Activated naive CD8-positive, alpha-beta T cell (primary cell): Measurements from ENCODE around the gene PALM2AKAP2.

Experiments
- H3K27ac Mint-ChIP-seq: one replicate; pipeline ENCODE4 v1.8.0; 2021; ENCODE audit warnings: mixed read lengths
- H3K27me3 Mint-ChIP-seq: one replicate; pipeline ENCODE4 v1.8.0; 2021; ENCODE audit warnings: mixed read lengths
- H3K36me3 Mint-ChIP-seq: one replicate; pipeline ENCODE4 v1.8.0; 2021; ENCODE audit warnings: mixed read lengths
- H3K4me1 Mint-ChIP-seq: one replicate; pipeline ENCODE4 v1.8.0; 2021; ENCODE audit warnings: low read depth, mixed read lengths
- H3K4me3 Mint-ChIP-seq: one replicate; pipeline ENCODE4 v1.8.0; 2021; ENCODE audit warnings: mild to moderate bottlenecking, mixed read lengths
- H3K9me3 Mint-ChIP-seq: one replicate; pipeline ENCODE4 v1.8.0; 2021; ENCODE audit warnings: low read depth, mixed read lengths

PALM2AKAP2 gene

GRCh38 chr9:109765830-109766229 is 14.2 kb upstream of the PALM2AKAP2 start:
- Mint-ChIP-seq H3K27ac (no peak overlapping the region), H3K4me3 (no peak overlapping the region), H3K4me1 (no peaks in the 10 kb centered on the region), H3K36me3 (no peaks in the 10 kb centered on the region), H3K27me3 (peaks cover 13% of the 10 kb centered on the region), H3K9me3 (no peaks in the 10 kb centered on the region)

GRCh38 chr9:109766351-109766750 is 13.6 kb upstream of the PALM2AKAP2 start:
- H3K36me3 Mint-ChIP-seq = no peaks in the 10 kb centered on the region
- no peak overlapping the region for H3K4me3 Mint-ChIP-seq
- H3K27me3 Mint-ChIP-seq = peaks cover 18% of the 10 kb centered on the region
- H3K9me3 Mint-ChIP-seq = no peaks in the 10 kb centered on the region
- no peak overlapping the region for H3K27ac Mint-ChIP-seq
- no peaks in the 10 kb centered on the region for H3K4me1 Mint-ChIP-seq

DNA sequence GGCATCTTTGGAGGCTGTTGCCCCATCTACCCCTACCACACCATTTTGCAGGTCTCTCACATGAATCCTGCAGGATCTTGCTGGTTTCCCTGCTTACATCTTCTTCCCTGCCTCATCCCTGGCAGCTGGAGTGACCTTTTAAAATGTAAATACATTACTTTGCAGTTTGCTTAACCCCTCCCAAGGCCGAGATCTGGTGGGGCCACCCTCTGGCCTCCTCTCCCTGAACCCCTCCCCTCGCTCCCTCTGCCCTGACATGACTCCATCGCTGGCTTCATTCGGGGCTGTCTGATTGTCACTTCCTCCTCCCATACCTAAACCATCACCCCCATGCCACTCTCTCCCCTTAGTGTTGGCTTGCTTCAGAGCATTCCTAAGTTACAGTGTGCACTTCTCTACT is 12.6 kb upstream of the PALM2AKAP2 start:
- no peaks in the 10 kb centered on the region for H3K9me3 Mint-ChIP-seq
- no peak overlapping the region for H3K4me3 Mint-ChIP-seq
- H3K36me3 Mint-ChIP-seq = no peaks in the 10 kb centered on the region
- H3K27ac Mint-ChIP-seq = no peak overlapping the region
- H3K27me3 Mint-ChIP-seq = peaks cover 23% of the 10 kb centered on the region
- H3K4me1 Mint-ChIP-seq = no peaks in the 10 kb centered on the region

GRCh38 chr9:109767814-109768213 is 12.2 kb upstream of the PALM2AKAP2 start:
- Mint-ChIP-seq H3K4me1 (no peaks in the 10 kb centered on the region), H3K27me3 (peaks cover 24% of the 10 kb centered on the region), H3K9me3 (no peaks in the 10 kb centered on the region), H3K36me3 (no peaks in the 10 kb centered on the region), H3K4me3 (no peak overlapping the region), H3K27ac (no peak overlapping the region)

GRCh38 chr9:109769250-109769649 is 10.7 kb upstream of the PALM2AKAP2 start:
- no peak overlapping the region for H3K4me3 Mint-ChIP-seq
- H3K9me3 Mint-ChIP-seq = no peaks in the 10 kb centered on the region
- no peaks in the 10 kb centered on the region for H3K36me3 Mint-ChIP-seq
- H3K27me3 Mint-ChIP-seq = peaks cover 20% of the 10 kb centered on the region
- H3K4me1 Mint-ChIP-seq = no peaks in the 10 kb centered on the region
- no peak overlapping the region for H3K27ac Mint-ChIP-seq

DNA sequence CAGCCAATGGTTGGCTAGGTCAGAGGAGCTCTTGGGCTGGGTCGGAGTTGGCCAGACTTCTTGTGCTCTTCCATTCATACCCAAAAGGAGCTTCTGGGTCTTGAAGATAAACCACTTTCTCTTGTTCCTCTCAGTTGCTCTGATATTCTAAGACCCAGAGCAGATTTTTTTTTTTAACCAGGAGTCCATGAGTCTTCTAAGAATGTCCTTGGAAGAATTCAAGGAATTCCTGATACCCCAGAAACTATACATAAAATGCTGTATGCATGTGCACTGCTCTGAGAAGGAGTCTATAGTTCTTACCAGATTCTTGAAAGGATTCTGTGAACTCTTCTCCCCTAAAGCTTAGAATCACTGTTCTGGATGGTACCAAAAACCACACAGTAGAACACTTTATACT is 9.9 kb upstream of the PALM2AKAP2 start:
- Mint-ChIP-seq H3K27me3 (peaks cover 22% of the 10 kb centered on the region), H3K27ac (no peak overlapping the region), H3K4me1 (no peaks in the 10 kb centered on the region), H3K4me3 (no peak overlapping the region), H3K9me3 (no peaks in the 10 kb centered on the region), H3K36me3 (no peaks in the 10 kb centered on the region)

- H3K27me3 Mint-ChIP-seq = peaks cover 22% of the 10 kb centered on the region
- H3K27ac Mint-ChIP-seq = no peak overlapping the region
- no peak overlapping the region for H3K4me3 Mint-ChIP-seq
- no peaks in the 10 kb centered on the region for H3K9me3 Mint-ChIP-seq
- no peaks in the 10 kb centered on the region for H3K4me1 Mint-ChIP-seq
- H3K36me3 Mint-ChIP-seq = no peaks in the 10 kb centered on the region
Measured at GRCh38 chr9:109771087-109771486, 8.9 kb upstream of the PALM2AKAP2 start.

GRCh38 chr9:109771796-109772531 is 8.0 kb upstream of the PALM2AKAP2 start:
- Mint-ChIP-seq H3K4me3 (no peak overlapping the region), H3K36me3 (no peaks in the 10 kb centered on the region), H3K27ac (no peak overlapping the region), H3K4me1 (no peaks in the 10 kb centered on the region), H3K27me3 (peaks cover 22% of the 10 kb centered on the region), H3K9me3 (no peaks in the 10 kb centered on the region)

DNA sequence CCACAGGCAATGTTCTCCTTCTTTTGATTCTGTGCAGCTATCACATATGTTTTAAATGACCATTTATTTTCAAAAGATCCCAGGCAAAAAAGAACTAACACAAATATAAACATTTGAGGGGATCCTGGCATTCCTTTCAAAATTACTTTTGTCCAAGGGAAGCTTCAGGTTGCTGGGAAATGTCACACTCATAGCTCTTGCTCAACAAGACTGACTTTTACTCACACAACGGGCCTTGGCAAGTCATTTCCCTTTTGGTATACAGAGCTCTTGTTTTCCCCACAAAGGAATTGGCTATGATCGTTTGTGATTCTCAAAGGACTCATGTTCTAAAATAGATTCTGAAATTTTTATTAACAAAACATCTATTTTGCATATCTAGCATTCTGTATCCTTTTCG is 4.5 kb upstream of the PALM2AKAP2 start:
- Mint-ChIP-seq H3K9me3 (no peaks in the 10 kb centered on the region), H3K27me3 (peaks cover 26% of the 10 kb centered on the region), H3K4me3 (no peak overlapping the region), H3K27ac (no peak overlapping the region), H3K4me1 (no peaks in the 10 kb centered on the region), H3K36me3 (no peaks in the 10 kb centered on the region)

DNA sequence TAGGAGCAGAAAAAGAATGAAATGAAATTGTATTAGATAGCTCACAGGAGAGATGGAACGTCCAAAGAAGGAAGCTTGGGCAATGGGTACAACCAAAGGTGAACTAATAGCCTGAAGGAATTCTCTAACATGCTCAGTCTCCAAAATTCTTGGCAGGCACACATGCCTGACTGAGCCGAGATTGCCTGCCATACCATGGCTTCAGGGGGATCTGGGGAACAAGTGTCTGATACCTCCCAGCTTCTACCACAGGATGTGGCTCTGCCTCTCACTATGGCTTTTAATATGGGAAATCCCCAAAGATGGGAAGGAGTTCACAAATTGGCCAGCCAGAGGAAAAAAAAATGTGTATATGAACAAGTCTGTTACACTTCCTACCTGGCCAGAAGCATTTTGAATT is 3.6 kb upstream of the PALM2AKAP2 start:
- Mint-ChIP-seq H3K4me1 (no peaks in the 10 kb centered on the region), H3K4me3 (no peak overlapping the region), H3K27me3 (peaks cover 22% of the 10 kb centered on the region), H3K36me3 (no peaks in the 10 kb centered on the region), H3K27ac (no peak overlapping the region), H3K9me3 (no peaks in the 10 kb centered on the region)

GRCh38 chr9:109780453-109781033 is 545 bp downstream of the PALM2AKAP2 start:
- Mint-ChIP-seq H3K4me1 (no peaks in the 10 kb centered on the region), H3K36me3 (no peaks in the 10 kb centered on the region), H3K27me3 (peaks cover 22% of the 10 kb centered on the region), H3K27ac (no peak overlapping the region), H3K9me3 (no peaks in the 10 kb centered on the region), H3K4me3 (no peak overlapping the region)

DNA sequence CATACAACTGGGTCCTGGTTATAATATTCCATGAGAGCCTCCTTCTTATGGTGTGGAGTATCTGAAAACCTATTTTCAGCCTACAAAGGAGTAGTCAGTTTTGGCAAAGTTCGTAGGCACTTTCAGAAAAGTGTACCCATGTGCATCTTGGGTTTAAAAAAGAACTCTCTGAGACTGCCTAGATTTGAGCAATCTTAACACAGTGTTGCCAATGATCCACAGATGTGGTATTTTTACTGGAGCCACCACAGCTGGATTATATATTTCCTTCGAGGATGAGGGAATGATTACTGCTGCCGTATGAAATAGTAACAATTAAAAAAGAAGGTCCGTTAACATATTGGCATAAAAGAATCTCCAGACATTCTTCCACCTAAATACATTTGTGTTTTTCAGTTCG is 1.1 kb downstream of the PALM2AKAP2 start:
- Mint-ChIP-seq H3K9me3 (no peaks in the 10 kb centered on the region), H3K36me3 (no peaks in the 10 kb centered on the region), H3K4me3 (no peak overlapping the region), H3K27me3 (peaks cover 22% of the 10 kb centered on the region), H3K27ac (no peak overlapping the region), H3K4me1 (no peaks in the 10 kb centered on the region)

DNA sequence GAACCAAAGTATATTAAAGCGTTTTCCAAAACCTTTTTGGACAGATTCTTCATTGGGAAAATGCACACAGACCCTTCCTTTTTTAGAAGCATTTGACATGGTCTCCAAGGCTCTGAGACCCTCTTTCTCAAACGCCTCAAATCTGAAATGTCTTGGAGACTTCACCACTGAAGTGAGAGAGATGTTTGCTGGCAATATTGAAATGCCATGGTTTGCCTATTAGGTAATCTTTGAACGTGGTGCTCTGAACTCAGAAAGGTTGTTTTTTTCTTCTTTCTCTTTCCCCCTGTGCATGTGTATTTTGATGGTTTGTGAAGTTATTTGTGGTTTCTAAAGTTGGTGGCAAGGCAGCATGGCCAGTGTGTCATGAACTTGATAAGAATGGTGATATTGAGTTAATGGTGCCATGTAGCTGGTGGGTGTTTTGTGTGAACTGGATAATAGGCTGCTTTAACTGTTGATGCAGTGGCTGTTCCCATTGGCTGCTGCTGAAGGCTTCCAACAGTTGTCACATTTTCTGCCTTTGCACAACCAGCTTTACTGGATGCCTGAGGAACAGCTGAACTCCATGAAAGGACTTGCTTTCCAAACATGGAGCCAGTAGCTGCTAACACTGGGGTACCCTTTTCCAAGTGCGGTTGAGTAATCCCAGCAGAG is 1.7 kb downstream of the PALM2AKAP2 start:
- H3K36me3 Mint-ChIP-seq = no peaks in the 10 kb centered on the region
- H3K4me3 Mint-ChIP-seq = no peak overlapping the region
- no peaks in the 10 kb centered on the region for H3K9me3 Mint-ChIP-seq
- no peak overlapping the region for H3K27ac Mint-ChIP-seq
- peaks cover 22% of the 10 kb centered on the region for H3K27me3 Mint-ChIP-seq
- no peaks in the 10 kb centered on the region for H3K4me1 Mint-ChIP-seq

- Mint-ChIP-seq H3K27ac (no peak overlapping the region), H3K27me3 (no peaks in the 10 kb centered on the region)
Measured at GRCh38 chr9:109787735-109788134, 7.7 kb downstream of the PALM2AKAP2 start.

DNA sequence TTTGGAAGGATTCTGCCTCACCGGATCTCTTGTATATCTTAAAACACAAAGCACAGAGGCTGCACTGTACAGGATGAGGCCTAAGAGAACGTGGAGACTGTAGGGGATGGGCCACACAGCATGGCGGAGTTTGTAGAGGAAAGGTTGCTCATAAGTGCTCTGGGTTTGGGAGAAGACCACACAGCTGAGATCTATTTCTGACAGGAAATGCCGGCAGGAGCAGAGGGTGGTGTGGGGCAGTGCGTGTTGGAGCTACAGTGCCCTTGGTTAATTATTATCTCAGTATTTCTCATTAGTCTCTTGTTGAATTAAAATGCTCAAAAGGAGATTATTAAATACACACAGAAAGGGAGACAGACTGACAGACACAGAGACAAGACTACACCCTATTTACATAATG is 9.6 kb downstream of the PALM2AKAP2 start:
- H3K9me3 Mint-ChIP-seq = no peaks in the 10 kb centered on the region
- H3K27ac Mint-ChIP-seq = no peak overlapping the region
- H3K27me3 Mint-ChIP-seq = no peaks in the 10 kb centered on the region

More at GRCh38 chr9:109787735-109788134, 7.7 kb downstream of the PALM2AKAP2 start:
- H3K9me3 Mint-ChIP-seq = no peaks in the 10 kb centered on the region
- H3K4me3 Mint-ChIP-seq = no peak overlapping the region
- no peaks in the 10 kb centered on the region for H3K36me3 Mint-ChIP-seq
- H3K4me1 Mint-ChIP-seq = no peaks in the 10 kb centered on the region

More for the DNA sequence above, 9.6 kb downstream of the PALM2AKAP2 start:
- no peaks in the 10 kb centered on the region for H3K4me1 Mint-ChIP-seq
- H3K36me3 Mint-ChIP-seq = no peaks in the 10 kb centered on the region
- H3K4me3 Mint-ChIP-seq = no peak overlapping the region
